Measurements from ENCODE around the gene MAP2K3. TPM values are rescaled to one million over a fixed set of nuclear protein-coding genes. Genes with fewer than 3 reads are reported as not detected.

Gene MAP2K3
- total and polyA plus RNA-seq, 10 of the 15 experiments (the other 5 are each of a cell fraction or from before 2014, with no cell fraction given): 0.71 to 39.4 (median 18.6) TPM

DNA sequence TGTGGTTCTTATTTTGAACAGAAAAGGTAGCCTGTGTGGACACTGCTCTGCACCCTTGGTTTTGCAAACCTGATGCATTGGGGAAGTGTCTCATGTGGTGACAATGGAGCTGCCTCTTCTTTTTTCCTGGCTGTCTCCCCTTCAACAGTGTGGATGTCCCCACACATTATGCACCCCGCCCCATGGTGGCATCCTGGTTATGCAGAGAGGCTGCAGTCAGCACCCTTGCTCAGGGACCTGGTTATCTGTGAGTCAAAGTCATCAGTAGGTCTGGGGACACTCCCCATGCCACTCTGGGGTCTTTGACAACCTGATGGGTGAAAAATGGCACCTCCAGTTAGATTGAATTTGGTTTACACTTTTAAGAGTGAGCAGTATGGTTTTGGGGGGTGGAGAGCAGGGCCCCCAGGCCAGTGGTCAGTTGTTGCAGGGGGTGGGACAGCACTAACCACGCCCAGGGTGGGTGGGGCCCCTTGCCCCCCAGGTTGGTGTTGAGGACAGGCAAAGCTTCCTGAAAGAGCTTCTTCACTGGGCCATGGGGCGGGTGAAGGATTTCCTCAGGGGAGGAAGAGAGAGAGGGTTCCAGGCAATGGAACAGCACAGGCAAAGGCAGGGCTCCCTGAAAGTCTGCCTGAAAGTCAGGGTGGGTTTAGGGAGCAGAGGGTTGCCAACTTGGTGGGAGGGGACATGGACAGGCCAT, 67.0 kb downstream of the MAP2K3 start:
- in situ Hi-C loops (cut with MboI) (no loop called here), intact Hi-C loops (cut with micrococcal nuclease; ENCODE audit: unreplicated experiment) (no loop called here)
- no peaks in the 10 kb centered on the region for H3K36me3 ChIP-seq (ENCODE audit: control insufficient read depth in 2 of 2, insufficient read depth in 2 of 2, low read length in 1 of 2)
- CTCF ChIA-PET: no interaction called here
- FAIRE-seq (no peak), ATAC-seq (no peak), DNase-seq (ENCODE audit: low read depth, low spot score) (no peak)
- H3K27ac ChIP-seq (ENCODE audit: control insufficient read depth, insufficient read depth): no peak overlapping the region
- POLR2A ChIA-PET: no interaction called here
- BruUV-seq (replicated peaks): no TSS peak
- no peaks in the 10 kb centered on the region for H3K9me3 ChIP-seq (replicated peaks; ENCODE audit: control insufficient read depth, insufficient read depth, low read length)
- H3K27me3 ChIP-seq (replicated peaks in 1 of 2; ENCODE audit: control insufficient read depth in 2 of 2, insufficient read depth in 2 of 2, low read length in 1 of 2): no peaks in the 10 kb centered on the region; a peak in 2 of 4 replicates
- H2AFZ ChIP-seq (ENCODE audit: control insufficient read depth, low read depth, low read length): no peak overlapping the region
- H3K4me1 ChIP-seq (ENCODE audit: control insufficient read depth, insufficient read depth, low read length): no peaks in the 10 kb centered on the region; the same call in 1 of the 2 replicates
- H3K4me2 ChIP-seq (ENCODE audit: control insufficient read depth, insufficient read depth): no peak overlapping the region
- H4K20me1 ChIP-seq (ENCODE audit: control insufficient read depth, insufficient read depth): no peaks in the 10 kb centered on the region
- SMC1A ChIA-PET (ENCODE audit: uncharacterized antibody, unreplicated experiment): no interaction called here
- WGBS (ENCODE audit: insufficient coverage, insufficient replicate concordance, low lambda C conversion rate, missing lambda C conversion rate): 14% methylated on average over 2 of the region's 3 CpGs
- no peak overlapping the region for H3K9ac ChIP-seq (ENCODE audit: control insufficient read depth, insufficient read depth, low read length)
- RAD21 ChIA-PET (ENCODE audit: unreplicated experiment): no interaction called here
- no peak overlapping the region for H3K4me3 ChIP-seq
- no peaks in the 10 kb centered on the region for H3K79me2 ChIP-seq (ENCODE audit: control insufficient read depth, insufficient read depth, low read length)
- no peak for TF ChIP-seq CHD1 (IDR thresholded peaks at IDR 0.05; ENCODE audit: low read depth, low read length)
- TF ChIP-seq, protein P1, sequence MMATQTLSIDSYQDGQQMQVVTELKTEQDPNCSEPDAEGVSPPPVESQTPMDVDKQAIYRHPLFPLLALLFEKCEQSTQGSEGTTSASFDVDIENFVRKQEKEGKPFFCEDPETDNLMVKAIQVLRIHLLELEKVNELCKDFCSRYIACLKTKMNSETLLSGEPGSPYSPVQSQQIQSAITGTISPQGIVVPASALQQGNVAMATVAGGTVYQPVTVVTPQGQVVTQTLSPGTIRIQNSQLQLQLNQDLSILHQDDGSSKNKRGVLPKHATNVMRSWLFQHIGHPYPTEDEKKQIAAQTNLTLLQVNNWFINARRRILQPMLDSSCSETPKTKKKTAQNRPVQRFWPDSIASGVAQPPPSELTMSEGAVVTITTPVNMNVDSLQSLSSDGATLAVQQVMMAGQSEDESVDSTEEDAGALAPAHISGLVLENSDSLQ (IDR thresholded peaks at IDR 0.05): no peak
- TF ChIP-seq RELA (IDR thresholded peaks at IDR 0.05; ENCODE audit: borderline replicate concordance, partially characterized antibody): no peak
- no peak for TF ChIP-seq RBBP5 (conservative IDR thresholded peaks at IDR 0.05)
- TF ChIP-seq, protein P2, sequence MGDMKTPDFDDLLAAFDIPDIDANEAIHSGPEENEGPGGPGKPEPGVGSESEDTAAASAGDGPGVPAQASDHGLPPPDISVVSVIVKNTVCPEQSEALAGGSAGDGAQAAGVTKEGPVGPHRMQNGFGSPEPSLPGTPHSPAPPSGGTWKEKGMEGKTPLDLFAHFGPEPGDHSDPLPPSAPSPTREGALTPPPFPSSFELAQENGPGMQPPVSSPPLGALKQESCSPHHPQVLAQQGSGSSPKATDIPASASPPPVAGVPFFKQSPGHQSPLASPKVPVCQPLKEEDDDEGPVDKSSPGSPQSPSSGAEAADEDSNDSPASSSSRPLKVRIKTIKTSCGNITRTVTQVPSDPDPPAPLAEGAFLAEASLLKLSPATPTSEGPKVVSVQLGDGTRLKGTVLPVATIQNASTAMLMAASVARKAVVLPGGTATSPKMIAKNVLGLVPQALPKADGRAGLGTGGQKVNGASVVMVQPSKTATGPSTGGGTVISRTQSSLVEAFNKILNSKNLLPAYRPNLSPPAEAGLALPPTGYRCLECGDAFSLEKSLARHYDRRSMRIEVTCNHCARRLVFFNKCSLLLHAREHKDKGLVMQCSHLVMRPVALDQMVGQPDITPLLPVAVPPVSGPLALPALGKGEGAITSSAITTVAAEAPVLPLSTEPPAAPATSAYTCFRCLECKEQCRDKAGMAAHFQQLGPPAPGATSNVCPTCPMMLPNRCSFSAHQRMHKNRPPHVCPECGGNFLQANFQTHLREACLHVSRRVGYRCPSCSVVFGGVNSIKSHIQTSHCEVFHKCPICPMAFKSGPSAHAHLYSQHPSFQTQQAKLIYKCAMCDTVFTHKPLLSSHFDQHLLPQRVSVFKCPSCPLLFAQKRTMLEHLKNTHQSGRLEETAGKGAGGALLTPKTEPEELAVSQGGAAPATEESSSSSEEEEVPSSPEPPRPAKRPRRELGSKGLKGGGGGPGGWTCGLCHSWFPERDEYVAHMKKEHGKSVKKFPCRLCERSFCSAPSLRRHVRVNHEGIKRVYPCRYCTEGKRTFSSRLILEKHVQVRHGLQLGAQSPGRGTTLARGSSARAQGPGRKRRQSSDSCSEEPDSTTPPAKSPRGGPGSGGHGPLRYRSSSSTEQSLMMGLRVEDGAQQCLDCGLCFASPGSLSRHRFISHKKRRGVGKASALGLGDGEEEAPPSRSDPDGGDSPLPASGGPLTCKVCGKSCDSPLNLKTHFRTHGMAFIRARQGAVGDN (IDR thresholded peaks at IDR 0.05): no peak
- TF ChIP-seq MTA2 (IDR thresholded peaks at IDR 0.05; ENCODE audit: low read depth): no peak
- no peak for TF ChIP-seq CHD4 (IDR thresholded peaks at IDR 0.05)
- TF ChIP-seq KDM1A (IDR thresholded peaks at IDR 0.05; ENCODE audit: borderline replicate concordance): no peak
- TF ChIP-seq IKZF2 (IDR thresholded peaks at IDR 0.05): no peak
- no peak for TF ChIP-seq MYC (IDR thresholded peaks at IDR 0.05; ENCODE audit: insufficient read depth, insufficient read length, insufficient replicate concordance, low read length, severe bottlenecking)
- TF ChIP-seq, protein P3, sequence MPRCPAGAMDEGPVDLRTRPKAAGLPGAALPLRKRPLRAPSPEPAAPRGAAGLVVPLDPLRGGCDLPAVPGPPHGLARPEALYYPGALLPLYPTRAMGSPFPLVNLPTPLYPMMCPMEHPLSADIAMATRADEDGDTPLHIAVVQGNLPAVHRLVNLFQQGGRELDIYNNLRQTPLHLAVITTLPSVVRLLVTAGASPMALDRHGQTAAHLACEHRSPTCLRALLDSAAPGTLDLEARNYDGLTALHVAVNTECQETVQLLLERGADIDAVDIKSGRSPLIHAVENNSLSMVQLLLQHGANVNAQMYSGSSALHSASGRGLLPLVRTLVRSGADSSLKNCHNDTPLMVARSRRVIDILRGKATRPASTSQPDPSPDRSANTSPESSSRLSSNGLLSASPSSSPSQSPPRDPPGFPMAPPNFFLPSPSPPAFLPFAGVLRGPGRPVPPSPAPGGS (IDR thresholded peaks at IDR 0.05; ENCODE audit: borderline replicate concordance, insufficient read depth, low read depth, low read length, poor library complexity, severe bottlenecking): no peak
- TF ChIP-seq NFYA (IDR thresholded peaks at IDR 0.05; ENCODE audit: borderline replicate concordance, low read depth, low read length): no peak
- no peak for TF ChIP-seq BMI1 (IDR thresholded peaks at IDR 0.05; ENCODE audit: borderline replicate concordance)
- TF ChIP-seq, protein P4, sequence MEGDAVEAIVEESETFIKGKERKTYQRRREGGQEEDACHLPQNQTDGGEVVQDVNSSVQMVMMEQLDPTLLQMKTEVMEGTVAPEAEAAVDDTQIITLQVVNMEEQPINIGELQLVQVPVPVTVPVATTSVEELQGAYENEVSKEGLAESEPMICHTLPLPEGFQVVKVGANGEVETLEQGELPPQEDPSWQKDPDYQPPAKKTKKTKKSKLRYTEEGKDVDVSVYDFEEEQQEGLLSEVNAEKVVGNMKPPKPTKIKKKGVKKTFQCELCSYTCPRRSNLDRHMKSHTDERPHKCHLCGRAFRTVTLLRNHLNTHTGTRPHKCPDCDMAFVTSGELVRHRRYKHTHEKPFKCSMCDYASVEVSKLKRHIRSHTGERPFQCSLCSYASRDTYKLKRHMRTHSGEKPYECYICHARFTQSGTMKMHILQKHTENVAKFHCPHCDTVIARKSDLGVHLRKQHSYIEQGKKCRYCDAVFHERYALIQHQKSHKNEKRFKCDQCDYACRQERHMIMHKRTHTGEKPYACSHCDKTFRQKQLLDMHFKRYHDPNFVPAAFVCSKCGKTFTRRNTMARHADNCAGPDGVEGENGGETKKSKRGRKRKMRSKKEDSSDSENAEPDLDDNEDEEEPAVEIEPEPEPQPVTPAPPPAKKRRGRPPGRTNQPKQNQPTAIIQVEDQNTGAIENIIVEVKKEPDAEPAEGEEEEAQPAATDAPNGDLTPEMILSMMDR (IDR thresholded peaks at IDR 0.05 in 2 of 3, conservative IDR thresholded peaks at IDR 0.05 in 1 of 3; ENCODE audit: control insufficient read depth in 2 of 3, extremely low read depth in 1 of 3, insufficient read depth in 1 of 3, low read depth in 3 of 3, low read length in 3 of 3): no peak
- no peak for TF ChIP-seq NR2C2 (IDR thresholded peaks at IDR 0.05; ENCODE audit: borderline replicate concordance, control insufficient read depth, insufficient read length, low read depth)
